Astrocyte (in vitro differentiated cells and primary cell): ENCODE results near the gene FUZ. TPM values are rescaled to one million over a fixed set of nuclear protein-coding genes. Genes with fewer than 3 reads are reported as not detected.

Experiments
- DNase-seq: peaks from one replicate; pipeline ENCODE4 v3.0.0-alpha.2; 2010; ENCODE audit warnings: low read depth
- FAIRE-seq: peaks from 2 replicates; lab custom pipeline; 2011; peaks lifted over from hg19 to GRCh38; lab: Jason Lieb, UNC
- H2AFZ ChIP-seq: 2 replicates; pipeline ENCODE4 v1.6.0; 2012; ENCODE audit warnings: low read depth, low read length, inconsistent platforms
- H3K27ac ChIP-seq: 2 replicates; pipeline ENCODE4 v1.5.1; 2011; ENCODE audit warnings: low read depth, low read length, inconsistent platforms
- H3K27me3 ChIP-seq: 2 replicates; pipeline ENCODE4 v1.6.0; 2011; ENCODE audit warnings: low read length, inconsistent platforms; ENCODE audit not compliant: insufficient read depth
- H3K36me3 ChIP-seq: 2 replicates; pipeline ENCODE4 v1.5.1; 2011; ENCODE audit warnings: low read length, inconsistent platforms; ENCODE audit not compliant: insufficient read depth
- H3K4me1 ChIP-seq: 2 replicates; pipeline ENCODE4 v1.5.1; 2011; ENCODE audit warnings: low read length, inconsistent platforms; ENCODE audit not compliant: insufficient read depth
- H3K4me2 ChIP-seq: 2 replicates; pipeline ENCODE4 v1.6.0; 2012; ENCODE audit warnings: low read length, inconsistent platforms
- H3K4me3 ChIP-seq: 2 replicates; pipeline ENCODE4 v1.5.1; 2011; ENCODE audit warnings: low read depth, mild to moderate bottlenecking, low read length, inconsistent platforms; ENCODE audit not compliant: insufficient read depth
- H3K79me2 ChIP-seq: 2 replicates; pipeline ENCODE4 v1.6.0; 2012; ENCODE audit warnings: mild to moderate bottlenecking, low read length, inconsistent platforms; ENCODE audit not compliant: insufficient read depth
- H3K9ac ChIP-seq: 2 replicates; pipeline ENCODE4 v1.6.0; 2012; ENCODE audit warnings: mild to moderate bottlenecking, low read length, inconsistent platforms
- H3K9me3 ChIP-seq: 2 replicates; pipeline ENCODE4 v1.5.1; 2012; ENCODE audit warnings: low read depth, mild to moderate bottlenecking, low read length, inconsistent platforms; ENCODE audit not compliant: insufficient read depth
- H4K20me1 ChIP-seq: 2 replicates; pipeline ENCODE4 v1.6.0; 2012; ENCODE audit warnings: low read length, inconsistent platforms; ENCODE audit not compliant: insufficient read depth
- H3K27ac Mint-ChIP-seq: one replicate; pipeline ENCODE4 v1.8.0; 2021; ENCODE audit warnings: mild to moderate bottlenecking, mixed read lengths; ENCODE audit not compliant: unreplicated experiment
- H3K27me3 Mint-ChIP-seq: one replicate; pipeline ENCODE4 v1.8.0; 2021; ENCODE audit warnings: low read depth, mixed read lengths; ENCODE audit not compliant: unreplicated experiment
- H3K36me3 Mint-ChIP-seq: one replicate; pipeline ENCODE4 v1.8.0; 2021; ENCODE audit warnings: low read depth, mixed read lengths; ENCODE audit not compliant: unreplicated experiment
- H3K4me1 Mint-ChIP-seq: one replicate; pipeline ENCODE4 v1.8.0; 2021; ENCODE audit warnings: low read depth, mixed read lengths; ENCODE audit not compliant: unreplicated experiment
- H3K4me3 Mint-ChIP-seq: one replicate; pipeline ENCODE4 v1.8.0; 2021; ENCODE audit warnings: mild to moderate bottlenecking, moderate library complexity, mixed read lengths; ENCODE audit not compliant: unreplicated experiment
- H3K9me3 Mint-ChIP-seq: one replicate; pipeline ENCODE4 v1.8.0; 2021; ENCODE audit warnings: mild to moderate bottlenecking, mixed read lengths; ENCODE audit not compliant: unreplicated experiment
- EZH2 ChIP-seq: IDR thresholded peaks from 2 replicates; pipeline ENCODE4 v1.6.1; 2012; ENCODE audit warnings: mild to moderate bottlenecking, low read length, inconsistent platforms; ENCODE audit not compliant: insufficient read depth
- total RNA-seq: library from RNA; stranded (reverse); gene quantifications from 2 replicates; pipeline ENCODE4 v1.2.1, GENCODE V29; 2021
- TF ChIP-seq, protein P1 (sequence below): IDR thresholded peaks from 2 replicates; pipeline ENCODE4 v1.5.1; 2011; ENCODE audit warnings: low read depth, mild to moderate bottlenecking, inconsistent platforms, low read length, moderate library complexity; ENCODE audit not compliant: insufficient read depth

The FUZ gene
- total RNA-seq, 1 donor from 2014 or later: 9.8 TPM

- Histone ChIP-seq H3K4me3 (no peak overlapping the region), H3K9me3 (no peaks in the 10 kb centered on the region), H3K79me2 (peaks cover 23% of the 10 kb centered on the region), H3K27ac (no peak overlapping the region), H3K9ac (no peak overlapping the region), H3K27me3 (no peaks in the 10 kb centered on the region), H4K20me1 (peaks cover 22% of the 10 kb centered on the region), H3K36me3 (no peaks in the 10 kb centered on the region), H3K4me1 (peaks cover 23% of the 10 kb centered on the region), H3K4me2 (no peak overlapping the region), H2AFZ (no peak overlapping the region)
- Mint-ChIP-seq H3K9me3 (peaks cover 2% of the 10 kb centered on the region), H3K36me3 (peaks cover 1% of the 10 kb centered on the region), H3K27me3 (no peaks in the 10 kb centered on the region), H3K4me3 (no peak overlapping the region), H3K4me1 (peaks cover 20% of the 10 kb centered on the region), H3K27ac (peak overlapping the region; percentile 91)
- TF ChIP-seq EZH2: no peak
- TF ChIP-seq, protein P1, sequence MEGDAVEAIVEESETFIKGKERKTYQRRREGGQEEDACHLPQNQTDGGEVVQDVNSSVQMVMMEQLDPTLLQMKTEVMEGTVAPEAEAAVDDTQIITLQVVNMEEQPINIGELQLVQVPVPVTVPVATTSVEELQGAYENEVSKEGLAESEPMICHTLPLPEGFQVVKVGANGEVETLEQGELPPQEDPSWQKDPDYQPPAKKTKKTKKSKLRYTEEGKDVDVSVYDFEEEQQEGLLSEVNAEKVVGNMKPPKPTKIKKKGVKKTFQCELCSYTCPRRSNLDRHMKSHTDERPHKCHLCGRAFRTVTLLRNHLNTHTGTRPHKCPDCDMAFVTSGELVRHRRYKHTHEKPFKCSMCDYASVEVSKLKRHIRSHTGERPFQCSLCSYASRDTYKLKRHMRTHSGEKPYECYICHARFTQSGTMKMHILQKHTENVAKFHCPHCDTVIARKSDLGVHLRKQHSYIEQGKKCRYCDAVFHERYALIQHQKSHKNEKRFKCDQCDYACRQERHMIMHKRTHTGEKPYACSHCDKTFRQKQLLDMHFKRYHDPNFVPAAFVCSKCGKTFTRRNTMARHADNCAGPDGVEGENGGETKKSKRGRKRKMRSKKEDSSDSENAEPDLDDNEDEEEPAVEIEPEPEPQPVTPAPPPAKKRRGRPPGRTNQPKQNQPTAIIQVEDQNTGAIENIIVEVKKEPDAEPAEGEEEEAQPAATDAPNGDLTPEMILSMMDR: no peak
- FAIRE-seq: no peak
- DNase-seq: no peak
These were observed 48.8 kb downstream of the FUZ start for GRCh38 chr19:49764341-49764740.

GRCh38 chr19:49763230-49763629 is 49.9 kb downstream of the FUZ start, which contains the start of gene TSKS:
Gene TSKS (minus strand): TSS chr19:49763306. CDS start chr19:49763247, 59 bp downstream.
- Mint-ChIP-seq H3K27me3 (no peaks in the 10 kb centered on the region), H3K9me3 (peaks cover 2% of the 10 kb centered on the region), H3K36me3 (peaks cover 1% of the 10 kb centered on the region), H3K4me1 (peaks cover 20% of the 10 kb centered on the region), H3K27ac (peak within 1 kb of the TSS; percentile 50), H3K4me3 (peak within 1 kb of the TSS; percentile 37)
- Histone ChIP-seq H3K4me2 (no peak within 1 kb of the TSS), H3K4me3 (no peak within 1 kb of the TSS), H2AFZ (no peak within 1 kb of the TSS), H3K79me2 (peaks cover 13% of the 10 kb centered on the region), H3K4me1 (peaks cover 24% of the 10 kb centered on the region), H3K36me3 (no peaks in the 10 kb centered on the region), H3K9ac (no peak within 1 kb of the TSS), H3K9me3 (no peaks in the 10 kb centered on the region), H4K20me1 (peaks cover 11% of the 10 kb centered on the region), H3K27ac (no peak within 1 kb of the TSS), H3K27me3 (no peaks in the 10 kb centered on the region)
- FAIRE-seq (no peak), DNase-seq (no peak)
- TF ChIP-seq EZH2: no peak
- TF ChIP-seq, protein P1: no peak

- no peaks in the 10 kb centered on the region for H3K36me3 ChIP-seq
- Mint-ChIP-seq H3K4me1 (peaks cover 13% of the 10 kb centered on the region), H3K36me3 (no peaks in the 10 kb centered on the region), H3K9me3 (peaks cover 2% of the 10 kb centered on the region), H3K27me3 (no peaks in the 10 kb centered on the region), H3K27ac (no peak overlapping the region), H3K4me3 (no peak overlapping the region)
- no peak for FAIRE-seq
- peak overlapping the region; percentile 24 for H2AFZ ChIP-seq
- H3K9me3 ChIP-seq: no peaks in the 10 kb centered on the region
- H3K27ac ChIP-seq: no peak overlapping the region
- H3K79me2 ChIP-seq: no peaks in the 10 kb centered on the region
- no peak for DNase-seq
- H3K4me3 ChIP-seq: no peak overlapping the region
- no peaks in the 10 kb centered on the region for H4K20me1 ChIP-seq
- no peak overlapping the region for H3K4me2 ChIP-seq
- peaks cover 19% of the 10 kb centered on the region for H3K4me1 ChIP-seq
- TF ChIP-seq, protein P1: no peak
- TF ChIP-seq EZH2: no peak
- no peaks in the 10 kb centered on the region for H3K27me3 ChIP-seq
- no peak overlapping the region for H3K9ac ChIP-seq
These were observed 51.3 kb downstream of the FUZ start for GRCh38 chr19:49761625-49762311.
